Gastrocnemius medialis (tissue), 4 donors: ENCODE measurements around the gene HSBP1L1.

ENCODE experiments used
- CTCF ChIP-seq, 5 experiments: fragments of 450-650 bp in 3 of 5; fragments of 200-600 bp in 2 of 5; sonication (generic) in 2 of 5; IDR thresholded peaks in 4 of 5; conservative IDR thresholded peaks in 1 of 5; 1 replicate in 4 of 5; 2 replicates in 1 of 5; pipeline ENCODE4 v1.5.1; 2016 to 2019; ENCODE audit warnings: antibody characterized with exemption in 5 of 5, mild to moderate bottlenecking in 3 of 5, moderate library complexity in 3 of 5
- POLR2A ChIP-seq, 2 donors: fragments of 450-650 bp; IDR thresholded peaks; one replicate each; pipeline ENCODE4 v1.6.1; 2017; ENCODE audit warnings: antibody characterized with exemption in 2 of 2, mild to moderate bottlenecking in 2 of 2, moderate library complexity in 2 of 2

- TF ChIP-seq CTCF (IDR thresholded peaks at IDR 0.05 in 4 of 5, conservative IDR thresholded peaks at IDR 0.05 in 1 of 5) (no peak), POLR2A (IDR thresholded peaks at IDR 0.05) (no peak)
Measured at GRCh38 chr18:79928563-79928960, 35.9 kb upstream of the HSBP1L1 start.
